Esophagus muscularis mucosa (tissue), 4 donors: ENCODE data around the gene LIX1. TPM values are rescaled to one million over a fixed set of nuclear protein-coding genes. Genes with fewer than 3 reads are reported as not detected.

Experiments used
- DNase-seq: peaks from one replicate; pipeline ENCODE4 v3.0.0-alpha.2; 2017; ENCODE audit errors: extremely low spot score
- H3K27ac ChIP-seq, 4 donors: fragments of 200-600 bp; sonication (generic); replicated peaks in 1 of 4; 1 replicate in 3 of 4; 2 replicates in 1 of 4; pipeline ENCODE4 v1.5.1; 2016 to 2019; ENCODE audit warnings: mild to moderate bottlenecking in 1 of 4
- H3K27me3 ChIP-seq, 4 donors: fragments of 200-600 bp; sonication (generic); one replicate each; pipeline versions ENCODE4 v1.5.1 to v1.6.0; 2016 to 2019
- H3K36me3 ChIP-seq, 4 donors: fragments of 200-600 bp; sonication (generic); one replicate each; pipeline ENCODE4 v1.5.1; 2016 to 2019
- H3K4me1 ChIP-seq, 4 donors: fragments of 200-600 bp; sonication (generic); one replicate each; pipeline ENCODE4 v1.5.1; 2016 to 2019
- H3K4me3 ChIP-seq, 4 donors: fragments of 200-600 bp; sonication (generic); 1 replicate in 2 of 4; 2 replicates in 2 of 4; pipeline ENCODE4 v1.5.1; 2016 to 2019; ENCODE audit warnings: mild to moderate bottlenecking in 4 of 4, moderate library complexity in 1 of 4
- H3K9me3 ChIP-seq, 4 donors: fragments of 200-600 bp; sonication (generic); 1 replicate in 3 of 4; 2 replicates in 1 of 4; pipeline ENCODE4 v1.5.1; 2016 to 2019
- CTCF ChIP-seq, 3 experiments: fragments of 200-600 bp in 2 of 3; fragments of 450-650 bp in 1 of 3; sonication (generic) in 2 of 3; IDR thresholded peaks; one replicate each; pipeline ENCODE4 v1.5.1; 2017 to 2019; ENCODE audit warnings: antibody characterized with exemption in 3 of 3, mild to moderate bottlenecking in 2 of 3, moderate library complexity in 1 of 3
- EP300 ChIP-seq: sonication (generic); formaldehyde crosslinking; IDR thresholded peaks from one replicate; pipeline ENCODE4 v1.6.1; 2017; ENCODE audit warnings: antibody characterized with exemption
- POLR2A ChIP-seq: fragments of 450-650 bp; IDR thresholded peaks from one replicate; pipeline ENCODE4 v1.6.1; 2017; ENCODE audit warnings: antibody characterized with exemption, moderate library complexity, mild to moderate bottlenecking, low read depth
- POLR2AphosphoS5 ChIP-seq, 2 donors: sonication (generic); formaldehyde crosslinking; IDR thresholded peaks; one replicate each; pipeline ENCODE4 v1.6.1; 2017; ENCODE audit warnings: antibody characterized with exemption in 2 of 2
- WGBS: methylation state at CpG from one replicate; pipeline ENCODE4 v1.1.5; 2018; 5-methylcytosine and 5-hydroxymethylcytosine counted together
- intact Hi-C: fragments of 100-400 bp; cut with DNase I; formaldehyde crosslinking; loops from one replicate; pipeline ENCODE4 v1.15.1; 2023
- total RNA-seq, 4 donors: library from RNA; depleted of rRNA; stranded (reverse); fragments of >200 nt; gene quantifications; one replicate each; pipeline versions ENCODE4 v1.1.0 to v1.2.1, GENCODE V29; 2016

The LIX1 gene
- total RNA-seq, 4 donors from 2014 or later: 0.42 to 1.2 (median 0.67) TPM

- no peak overlapping the region for H3K27ac ChIP-seq
- WGBS: 89% methylated on average over 1 of the region's 1 CpG
- DNase-seq: peak; percentile 19
- no peak overlapping the region for H3K4me3 ChIP-seq
- TF ChIP-seq CTCF (IDR thresholded peaks at IDR 0.05) (no peak), EP300 (no peak), POLR2A (no peak), POLR2AphosphoS5 (IDR thresholded peaks at IDR 0.05) (no peak)
- no peaks in the 10 kb centered on the region for H3K27me3 ChIP-seq
- peaks cover 0 to 16% (median 16%) of the 10 kb centered on the region in 4 donors for H3K4me1 ChIP-seq
- intact Hi-C loops: no loop called here
- no peaks in the 10 kb centered on the region for H3K36me3 ChIP-seq
- H3K9me3 ChIP-seq: no peaks in the 10 kb centered on the region
Observed at GRCh38 chr5:97095318-97095732, 47.1 kb downstream of the LIX1 start.

GRCh38 chr5:97094579-97095317, 47.7 kb downstream of the LIX1 start:
- H3K27me3 ChIP-seq: no peaks in the 10 kb centered on the region
- 95% methylated on average over 8 of the region's 8 CpGs for WGBS
- DNase-seq: peak; percentile 80
- no peaks in the 10 kb centered on the region for H3K36me3 ChIP-seq
- H3K27ac ChIP-seq: no peak overlapping the region
- no peak overlapping the region for H3K4me3 ChIP-seq
- intact Hi-C loops: no loop called here
- peaks cover 0 to 16% (median 16%) of the 10 kb centered on the region in 4 donors for H3K4me1 ChIP-seq
- no peaks in the 10 kb centered on the region for H3K9me3 ChIP-seq
- TF ChIP-seq EP300 (no peak), CTCF (IDR thresholded peaks at IDR 0.05) (no peak), POLR2A (no peak), POLR2AphosphoS5 (IDR thresholded peaks at IDR 0.05) (no peak)

GRCh38 chr5:97093193-97093592, 49.2 kb downstream of the LIX1 start:
- H3K9me3 ChIP-seq: no peaks in the 10 kb centered on the region
- no peak overlapping the region for H3K27ac ChIP-seq
- intact Hi-C loops: no loop called here
- peaks cover 0 to 10% (median 6%) of the 10 kb centered on the region in 4 donors for H3K4me1 ChIP-seq
- H3K4me3 ChIP-seq: no peak overlapping the region
- no peaks in the 10 kb centered on the region for H3K36me3 ChIP-seq
- TF ChIP-seq EP300: no peak
- no peak for TF ChIP-seq POLR2A
- no peak for TF ChIP-seq POLR2AphosphoS5 (IDR thresholded peaks at IDR 0.05)
- no peak for TF ChIP-seq CTCF (IDR thresholded peaks at IDR 0.05)
- DNase-seq: no peak
- no peaks in the 10 kb centered on the region for H3K27me3 ChIP-seq

GRCh38 chr5:97090944-97091343, 51.5 kb downstream of the LIX1 start:
- 83% methylated on average over 3 of the region's 3 CpGs for WGBS
- H3K4me3 ChIP-seq: no peak overlapping the region
- H3K9me3 ChIP-seq: no peaks in the 10 kb centered on the region
- DNase-seq: peak; percentile 79
- no peaks in the 10 kb centered on the region for H3K36me3 ChIP-seq
- TF ChIP-seq EP300 (no peak), POLR2A (no peak), CTCF (IDR thresholded peaks at IDR 0.05) (no peak), POLR2AphosphoS5 (IDR thresholded peaks at IDR 0.05) (no peak)
- peaks cover 0 to 3% (median 1%) of the 10 kb centered on the region in 4 donors for H3K4me1 ChIP-seq
- intact Hi-C loops: no loop called here
- H3K27me3 ChIP-seq: no peaks in the 10 kb centered on the region
- no peak overlapping the region for H3K27ac ChIP-seq
